TTC549 (cell line): ENCODE data around the gene C5orf47.
A peak's percentile ranks its signal among the peaks of the same experiment; 100 is the strongest.

Experiments used
- FAIRE-seq: peaks from 2 replicates; lab custom pipeline; 2012; peaks lifted over from hg19 to GRCh38; lab: Jason Lieb, UNC

The C5orf47 gene

GRCh38 chr5:173970878-173971650 lies 17.9 kb upstream of the C5orf47 start:
- FAIRE-seq, result no peak

GRCh38 chr5:173971681-173972345 lies 17.2 kb upstream of the C5orf47 start:
- FAIRE-seq, result no peak

- FAIRE-seq, result no peak
Measured at GRCh38 chr5:173972607-173972924, 16.4 kb upstream of the C5orf47 start.

- no peak for FAIRE-seq
Measured at GRCh38 chr5:173972925-173973615, 15.9 kb upstream of the C5orf47 start.

GRCh38 chr5:173973616-173973969 lies 15.4 kb upstream of the C5orf47 start:
- no peak for FAIRE-seq

- FAIRE-seq, result no peak
Measured at GRCh38 chr5:173974688-173975239, 14.2 kb upstream of the C5orf47 start.

GRCh38 chr5:173981185-173981761 lies 7.7 kb upstream of the C5orf47 start:
- no peak for FAIRE-seq

- FAIRE-seq, result no peak
Measured at GRCh38 chr5:173984218-173984617, 4.8 kb upstream of the C5orf47 start.

GRCh38 chr5:173989432-173990082 lies 587 bp downstream of the C5orf47 start:
- no peak for FAIRE-seq

- no peak for FAIRE-seq
Measured at GRCh38 chr5:173997331-173997730, 8.4 kb downstream of the C5orf47 start.

GRCh38 chr5:173998531-173998930 lies 9.6 kb downstream of the C5orf47 start:
- no peak for FAIRE-seq

GRCh38 chr5:174000076-174000475 lies 11.1 kb downstream of the C5orf47 start:
- FAIRE-seq, result no peak

- no peak for FAIRE-seq
Measured at GRCh38 chr5:174003795-174004194, 14.8 kb downstream of the C5orf47 start.

GRCh38 chr5:174008922-174009321 lies 20.0 kb downstream of the C5orf47 start:
- FAIRE-seq, result no peak

- FAIRE-seq, result no peak
Measured at GRCh38 chr5:174010365-174010764, 21.4 kb downstream of the C5orf47 start.

- FAIRE-seq, result no peak
Measured at GRCh38 chr5:174011441-174011840, 22.5 kb downstream of the C5orf47 start.

- FAIRE-seq, result peak; percentile 71
Measured at GRCh38 chr5:174020069-174020927, 31.3 kb downstream of the C5orf47 start.

- FAIRE-seq, result no peak
Measured at GRCh38 chr5:174020928-174021304, 31.9 kb downstream of the C5orf47 start.

GRCh38 chr5:174022384-174023095 lies 33.6 kb downstream of the C5orf47 start:
- FAIRE-seq, result no peak

GRCh38 chr5:174030286-174030685 lies 41.3 kb downstream of the C5orf47 start:
- no peak for FAIRE-seq
